GM19099 (cell line): ENCODE results near the gene TM7SF3.

Experiments used
- POLR2A ChIP-seq: IDR thresholded peaks from 3 replicates; pipeline ENCODE4 v1.6.1; 2011; ENCODE audit warnings: low read depth; ENCODE audit not compliant: insufficient read length; ENCODE audit errors: extremely low read depth

TM7SF3 gene, protein sequence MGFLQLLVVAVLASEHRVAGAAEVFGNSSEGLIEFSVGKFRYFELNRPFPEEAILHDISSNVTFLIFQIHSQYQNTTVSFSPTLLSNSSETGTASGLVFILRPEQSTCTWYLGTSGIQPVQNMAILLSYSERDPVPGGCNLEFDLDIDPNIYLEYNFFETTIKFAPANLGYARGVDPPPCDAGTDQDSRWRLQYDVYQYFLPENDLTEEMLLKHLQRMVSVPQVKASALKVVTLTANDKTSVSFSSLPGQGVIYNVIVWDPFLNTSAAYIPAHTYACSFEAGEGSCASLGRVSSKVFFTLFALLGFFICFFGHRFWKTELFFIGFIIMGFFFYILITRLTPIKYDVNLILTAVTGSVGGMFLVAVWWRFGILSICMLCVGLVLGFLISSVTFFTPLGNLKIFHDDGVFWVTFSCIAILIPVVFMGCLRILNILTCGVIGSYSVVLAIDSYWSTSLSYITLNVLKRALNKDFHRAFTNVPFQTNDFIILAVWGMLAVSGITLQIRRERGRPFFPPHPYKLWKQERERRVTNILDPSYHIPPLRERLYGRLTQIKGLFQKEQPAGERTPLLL

DNA sequence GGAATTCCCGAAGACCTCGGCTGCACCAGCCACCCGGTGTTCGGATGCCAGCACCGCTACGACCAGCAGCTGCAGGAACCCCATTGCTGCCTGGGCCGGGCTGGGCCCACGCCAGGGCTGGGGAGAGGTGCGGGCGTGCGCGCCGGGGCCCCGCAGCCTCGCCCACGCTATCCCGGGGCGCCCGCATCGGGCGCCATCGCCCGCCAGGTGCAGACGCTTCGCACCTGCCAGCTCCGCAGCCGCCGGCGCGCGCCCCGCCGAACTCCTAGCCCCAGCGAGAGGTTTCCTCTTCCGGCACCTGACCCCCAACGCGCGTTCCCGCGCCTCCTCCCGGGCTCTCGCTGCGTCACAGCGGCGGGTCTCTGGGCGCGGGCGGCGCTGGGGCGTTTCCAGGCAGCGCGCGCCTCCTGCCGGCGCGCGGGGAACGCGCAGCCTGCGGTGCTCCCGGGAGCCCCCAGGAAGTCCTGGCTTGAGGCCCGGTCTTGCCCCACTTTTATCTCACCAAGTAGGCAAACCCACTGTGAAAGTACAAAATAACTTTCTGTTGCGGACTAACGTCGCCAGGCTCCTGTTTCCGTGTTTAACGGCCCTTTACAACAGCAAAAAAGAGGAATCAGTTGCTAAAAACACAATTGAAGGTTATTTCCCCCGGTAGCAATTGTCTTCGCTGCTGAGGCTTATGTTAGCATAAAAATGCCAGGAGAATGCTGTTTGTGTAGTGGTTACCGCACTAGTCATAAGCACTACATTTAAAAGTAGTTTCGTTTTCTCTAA, at the start of gene TM7SF3:
TM7SF3 (minus strand) TSS at position 300 of the 774 bp plus-strand sequence; CDS start at position 84, 216 bp downstream.
- TF ChIP-seq POLR2A: peak; percentile 83

DNA sequence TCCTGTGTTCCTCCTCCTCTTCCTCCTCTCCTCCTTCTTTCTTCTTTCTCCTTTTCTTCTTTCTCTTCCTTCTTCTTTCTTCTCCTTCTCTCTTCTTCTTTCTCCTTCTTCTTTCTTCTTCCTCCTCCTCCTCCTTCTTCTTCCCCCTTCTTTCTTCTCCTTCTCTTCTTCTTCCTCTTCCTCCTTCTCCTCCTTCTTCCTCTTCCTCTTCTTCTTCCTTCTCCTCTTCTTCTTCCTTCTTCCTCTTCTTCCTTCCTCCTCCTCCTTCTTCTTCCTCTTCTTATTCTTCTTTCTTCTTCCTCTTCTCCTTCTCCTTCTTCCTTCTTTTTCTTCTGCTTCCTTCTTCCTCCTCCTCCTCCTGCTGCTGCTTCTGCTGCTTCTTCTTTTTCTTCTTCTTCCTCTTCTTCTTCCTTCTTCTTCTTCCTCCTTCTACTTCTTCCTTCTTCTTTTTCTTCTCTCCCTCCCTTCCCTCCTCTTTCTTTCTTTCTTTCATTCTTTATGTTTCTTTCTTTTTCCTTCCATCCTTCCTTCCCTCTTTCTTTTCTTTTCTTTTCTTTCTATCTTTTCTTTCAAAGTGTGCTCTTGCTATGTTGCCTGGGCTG, 49.2 kb upstream of the TM7SF3 start:
- TF ChIP-seq POLR2A: no peak

DNA sequence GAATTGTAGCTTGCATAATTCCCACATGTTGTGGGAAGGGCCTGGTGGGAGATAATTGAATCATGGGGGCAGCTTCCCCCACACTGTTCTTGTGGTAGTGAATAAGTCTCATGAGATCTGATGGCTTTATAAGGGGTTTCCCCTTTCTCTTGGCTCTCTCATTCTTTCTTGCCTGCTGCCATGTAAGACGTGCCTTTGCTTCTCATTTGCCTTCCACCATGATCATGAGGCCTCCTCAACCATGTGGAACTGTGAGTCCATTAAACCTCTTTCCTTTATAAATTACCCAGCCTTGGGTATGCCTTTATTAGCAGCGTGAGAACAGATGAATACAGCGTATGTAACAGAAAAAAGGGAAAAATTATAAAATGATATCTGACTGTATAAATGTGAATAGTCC, 47.1 kb upstream of the TM7SF3 start:
- TF ChIP-seq POLR2A: no peak

DNA sequence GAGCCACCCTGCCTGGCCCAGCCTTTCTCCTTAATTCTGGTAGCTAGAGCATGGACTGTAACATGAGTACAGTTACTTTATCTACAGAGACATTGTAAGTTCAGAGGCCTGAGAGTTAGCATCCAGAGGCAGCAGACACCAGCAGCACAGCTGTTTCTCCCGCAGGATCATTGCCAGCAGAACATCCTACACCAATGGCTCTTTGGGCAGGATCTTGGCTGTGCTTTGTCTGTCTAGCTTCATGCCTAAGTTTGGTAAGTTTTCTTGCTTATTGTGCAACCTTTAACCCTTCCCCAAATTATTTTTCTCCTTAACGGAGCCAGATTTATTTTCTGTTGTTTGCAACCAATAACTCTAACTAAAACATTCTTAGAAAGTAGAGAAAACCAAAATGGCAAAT, 46.6 kb upstream of the TM7SF3 start:
- TF ChIP-seq POLR2A: no peak

DNA sequence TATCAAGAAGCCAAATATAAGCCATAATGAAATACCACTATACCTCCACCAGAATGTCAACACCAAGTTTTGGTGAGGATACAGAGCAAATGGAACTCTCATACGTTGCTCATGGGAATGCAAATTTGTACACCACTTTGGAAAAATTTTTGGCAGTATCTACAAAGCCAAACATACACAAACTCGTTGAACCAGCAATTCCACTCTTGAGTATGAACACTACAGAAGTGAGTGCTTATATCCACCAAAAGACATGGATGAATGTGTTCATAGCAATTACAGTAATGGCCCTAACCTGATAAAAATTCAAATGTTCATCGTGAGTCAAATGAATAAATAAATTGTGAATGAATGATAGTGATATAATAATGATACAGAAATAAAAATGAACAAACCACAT, 43.4 kb upstream of the TM7SF3 start:
- no peak for TF ChIP-seq POLR2A

DNA sequence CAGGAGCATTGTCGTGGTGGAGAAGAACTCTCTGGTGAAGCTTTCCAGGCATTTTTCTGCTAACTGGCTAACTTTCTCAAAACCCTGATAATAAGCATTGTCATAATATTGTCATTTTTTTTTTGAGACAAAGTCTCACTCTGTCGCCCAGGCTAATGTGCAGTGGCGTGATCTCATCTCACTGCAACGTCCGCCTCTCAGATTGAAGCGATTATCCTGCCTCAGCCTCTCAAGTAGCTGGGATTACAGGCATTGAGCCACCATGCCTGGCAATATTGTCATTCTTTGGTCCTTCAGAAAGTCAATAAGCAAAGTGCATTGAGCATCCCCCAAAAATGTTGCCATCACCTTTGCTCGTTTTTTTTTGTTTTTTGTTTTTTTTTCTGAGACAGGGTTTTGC, 41.8 kb upstream of the TM7SF3 start:
- no peak for TF ChIP-seq POLR2A

DNA sequence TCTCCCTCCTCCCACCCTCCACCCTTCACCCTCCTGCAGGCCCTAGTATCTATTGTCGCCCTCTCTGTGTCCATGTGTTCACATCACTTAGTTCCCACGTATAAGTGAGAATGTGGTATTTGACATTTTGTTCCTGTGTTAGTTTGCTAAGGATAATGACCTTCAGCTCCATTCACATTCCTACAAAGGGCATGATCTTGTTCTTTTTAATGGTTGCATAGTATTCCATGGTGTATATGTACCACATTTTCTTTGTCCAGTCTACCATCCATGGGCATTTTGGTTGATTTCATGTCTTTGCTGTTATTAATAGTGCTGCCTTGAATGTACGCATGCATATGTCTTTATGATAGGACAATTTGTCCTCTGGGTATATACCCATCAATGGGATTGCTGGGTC, 38.6 kb upstream of the TM7SF3 start:
- TF ChIP-seq POLR2A: no peak

- no peak for TF ChIP-seq POLR2A
Measured at GRCh38 chr12:27052176-27052575, 38.0 kb upstream of the TM7SF3 start.

DNA sequence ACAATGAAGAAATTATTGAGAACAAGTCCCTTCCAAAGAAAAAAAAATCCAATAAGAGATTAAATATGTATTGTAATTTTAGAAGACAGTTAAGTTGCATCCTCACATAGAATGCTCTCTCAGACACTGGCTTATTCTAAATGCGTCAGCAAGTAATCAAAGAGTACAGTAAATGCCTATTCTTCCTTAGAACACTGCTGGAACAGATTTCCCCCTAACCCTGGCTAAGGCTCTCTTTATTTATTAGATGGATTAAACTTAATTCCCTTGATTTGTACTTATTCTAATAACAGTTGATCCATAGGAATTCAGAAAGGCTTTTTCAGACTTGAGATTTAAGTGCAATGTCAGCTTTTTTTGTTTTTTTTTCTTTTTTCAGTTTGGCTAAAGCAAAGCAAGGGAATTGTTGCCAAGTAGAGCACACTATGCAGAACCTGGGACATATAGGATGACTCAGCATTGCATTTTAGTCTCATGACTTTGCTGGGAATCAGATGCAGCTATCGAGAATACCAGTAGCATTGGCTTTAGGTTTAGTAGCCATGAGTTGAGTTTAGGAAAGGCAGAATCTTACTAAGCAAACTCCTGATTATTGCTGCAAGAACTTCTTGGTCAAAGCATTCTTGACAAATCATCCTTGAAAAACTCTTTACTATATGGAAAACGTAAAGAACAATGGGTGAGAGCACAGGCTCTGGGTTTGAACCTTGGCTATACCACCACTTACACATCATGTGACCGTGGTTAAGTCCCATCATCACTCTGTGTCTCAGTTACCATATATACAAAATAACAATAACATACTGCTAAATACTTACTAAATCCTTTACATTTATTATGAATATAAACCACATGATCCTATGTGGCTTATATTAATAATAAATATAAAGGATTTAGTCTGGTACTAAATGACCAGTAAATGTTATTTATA, 34.9 kb upstream of the TM7SF3 start:
- no peak for TF ChIP-seq POLR2A

GRCh38 chr12:27034607-27035293, 20.6 kb upstream of the TM7SF3 start:
- no peak for TF ChIP-seq POLR2A

DNA sequence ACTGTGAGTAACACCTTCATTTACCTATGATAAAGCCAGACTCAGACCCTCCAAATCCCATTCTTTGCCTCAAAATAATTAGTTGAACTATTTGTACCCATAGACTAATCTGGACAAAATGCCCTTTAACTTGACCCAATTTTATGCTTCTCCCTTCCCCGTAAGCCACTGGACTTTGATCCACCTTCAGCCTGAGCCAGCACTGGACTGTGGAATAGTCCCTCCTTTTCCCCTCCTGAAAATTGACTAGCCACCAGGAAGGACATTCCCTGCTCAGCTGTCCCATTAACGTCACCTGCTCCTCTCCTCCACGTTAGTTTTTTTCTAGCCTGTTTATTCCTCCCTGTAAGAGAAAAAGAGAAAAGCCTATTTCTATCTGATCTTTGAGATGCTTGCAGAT, 18.5 kb upstream of the TM7SF3 start:
- no peak for TF ChIP-seq POLR2A

DNA sequence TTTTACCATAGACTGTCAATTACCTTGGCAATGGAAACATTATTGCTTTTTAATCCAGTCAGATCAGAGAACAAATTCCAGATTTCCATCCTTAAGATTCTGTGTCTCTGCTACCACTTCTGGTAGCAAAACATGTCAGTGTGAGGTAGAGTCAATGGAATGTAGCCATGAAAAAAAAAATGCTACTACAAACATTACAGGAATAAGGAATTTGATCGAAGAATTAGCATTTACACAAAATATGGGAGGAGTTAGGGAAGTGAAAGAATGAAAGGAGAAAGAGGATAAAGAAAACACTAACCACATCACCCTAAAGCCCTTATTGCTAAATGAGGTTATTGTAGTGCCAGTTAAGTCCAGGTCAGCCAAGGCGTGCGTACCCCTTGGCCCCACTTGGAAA, 17.3 kb upstream of the TM7SF3 start:
- TF ChIP-seq POLR2A: no peak

DNA sequence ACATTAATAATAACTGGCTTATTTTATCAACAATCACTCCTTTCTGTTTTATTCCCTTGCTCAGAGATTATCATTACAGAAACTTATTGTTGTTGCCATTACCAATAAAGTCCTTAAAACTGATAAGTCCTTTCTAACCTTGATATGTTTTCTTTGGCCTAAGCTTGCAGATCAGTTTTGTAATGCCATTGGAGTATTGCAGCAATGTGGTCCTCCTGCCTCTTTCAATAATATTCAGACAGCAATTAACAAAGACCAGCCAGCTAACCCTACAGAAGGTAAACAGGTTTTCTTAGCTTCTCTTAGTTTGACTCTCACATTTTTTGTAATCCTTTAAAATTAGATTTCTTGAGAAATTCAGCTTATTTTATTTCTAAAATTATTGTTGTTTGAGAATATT, 12.1 kb upstream of the TM7SF3 start:
- no peak for TF ChIP-seq POLR2A

GRCh38 chr12:27025116-27025515, 10.9 kb upstream of the TM7SF3 start:
- TF ChIP-seq POLR2A: no peak

DNA sequence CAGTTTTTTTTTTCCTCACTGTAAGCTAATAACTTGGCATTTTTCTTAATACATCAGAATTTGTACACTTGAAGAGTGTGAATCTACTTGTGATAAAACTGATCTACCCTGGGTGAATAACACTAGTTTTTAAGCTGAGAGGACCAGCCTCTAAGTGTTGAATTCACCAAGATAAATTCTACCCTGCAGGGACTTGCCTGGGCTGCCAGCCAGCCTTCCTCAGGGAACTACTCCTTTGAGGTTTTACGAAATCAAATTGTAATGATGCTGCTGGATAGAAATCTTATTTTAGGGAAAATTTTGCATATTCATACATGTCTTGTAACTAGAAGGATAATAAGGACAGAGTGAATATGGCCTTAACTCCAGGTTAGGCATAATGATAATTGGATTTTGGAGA, 10.1 kb upstream of the TM7SF3 start:
- no peak for TF ChIP-seq POLR2A

- TF ChIP-seq POLR2A: no peak
Measured at GRCh38 chr12:27020761-27021160, 6.6 kb upstream of the TM7SF3 start.
